ENCODE measurements around the gene CDIPT.

The CDIPT gene

DNA sequence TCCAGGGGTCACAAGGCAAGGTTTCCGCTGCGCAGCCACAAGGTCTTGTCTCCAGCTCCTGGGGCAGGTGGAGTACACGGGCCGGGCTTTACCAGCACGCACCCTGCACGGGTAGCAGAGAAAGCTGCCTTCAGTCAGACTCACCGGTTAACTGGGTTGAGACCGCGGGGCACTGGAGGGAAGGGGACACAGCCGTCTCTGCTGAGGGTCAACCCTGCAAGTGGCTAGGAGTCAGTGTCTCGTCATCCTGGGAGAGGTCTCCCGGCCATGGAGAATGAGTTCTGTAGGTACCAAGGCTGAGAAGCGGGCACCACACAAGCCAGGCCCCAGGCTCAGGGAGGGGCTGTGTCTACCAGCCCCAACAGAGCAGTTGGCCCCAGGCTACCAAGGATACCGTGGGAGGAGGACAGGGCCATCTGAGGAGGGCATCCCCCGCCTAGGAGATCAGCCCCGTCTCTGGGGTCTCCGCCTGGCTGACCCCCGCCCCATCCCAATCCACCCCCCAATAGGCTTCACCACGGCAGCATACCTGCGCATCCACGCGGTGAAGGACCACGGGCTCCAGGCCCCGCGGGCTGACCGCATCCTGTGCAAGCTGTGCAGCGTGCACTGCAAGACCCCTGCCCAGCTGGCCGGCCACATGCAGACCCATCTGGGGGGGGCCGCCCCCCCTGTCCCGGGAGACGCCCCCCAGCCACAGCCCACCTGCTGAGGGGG, 53.8 kb downstream of the CDIPT start:
- no peak for DNase-seq

Measured in CD4-positive, alpha-beta T cell treated with Interferon gamma for 1 hour (primary cell).